IPS-NIHi7 (cell line): ENCODE measurements around the gene ENTHD1.

ENCODE experiments used
- DNase-seq: peaks from one replicate; pipeline ENCODE4 v3.0.0; 2012; ENCODE audit warnings: mixed read lengths; ENCODE audit errors: extremely low spot score

Gene ENTHD1

GRCh38 chr22:39716534-39716933 is 177.0 kb downstream of the ENTHD1 start:
- no peak for DNase-seq

DNA sequence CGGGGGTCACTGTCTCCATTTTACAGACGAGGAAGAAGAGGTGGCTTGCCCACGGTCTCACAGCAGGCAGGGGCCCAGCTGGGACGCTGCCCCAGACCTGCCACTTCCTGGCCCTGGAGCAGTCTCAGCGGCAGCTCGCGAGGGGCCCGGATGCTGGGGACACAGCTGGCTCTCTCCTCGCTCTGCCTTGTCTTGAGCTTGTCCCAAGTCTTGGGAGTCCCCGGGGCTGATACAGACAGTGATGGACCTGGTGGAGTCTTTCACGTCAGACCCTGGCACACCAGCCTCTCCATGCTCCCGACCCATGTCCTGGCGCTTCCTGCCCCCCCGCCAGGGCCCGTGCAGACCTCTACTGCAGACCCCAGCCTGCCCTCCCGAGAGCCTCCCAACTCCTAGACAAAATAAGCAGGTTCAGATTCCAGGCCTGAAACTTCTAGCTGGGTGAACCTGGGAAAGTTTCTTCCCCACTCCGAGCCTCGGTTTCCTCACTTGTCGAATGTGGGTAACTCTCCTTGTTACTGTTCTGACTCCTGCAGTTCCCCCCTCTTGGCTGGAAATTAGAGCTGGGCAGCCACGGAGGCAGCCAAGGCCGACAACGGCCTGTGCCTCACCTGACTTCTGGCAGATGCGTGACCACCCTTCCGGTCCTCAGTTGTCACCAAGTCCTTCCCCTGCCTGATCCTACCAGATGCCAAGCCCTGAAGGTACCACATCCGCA is 177.6 kb downstream of the ENTHD1 start:
- DNase-seq: no peak

GRCh38 chr22:39714321-39714720 is 179.2 kb downstream of the ENTHD1 start:
- DNase-seq: no peak

DNA sequence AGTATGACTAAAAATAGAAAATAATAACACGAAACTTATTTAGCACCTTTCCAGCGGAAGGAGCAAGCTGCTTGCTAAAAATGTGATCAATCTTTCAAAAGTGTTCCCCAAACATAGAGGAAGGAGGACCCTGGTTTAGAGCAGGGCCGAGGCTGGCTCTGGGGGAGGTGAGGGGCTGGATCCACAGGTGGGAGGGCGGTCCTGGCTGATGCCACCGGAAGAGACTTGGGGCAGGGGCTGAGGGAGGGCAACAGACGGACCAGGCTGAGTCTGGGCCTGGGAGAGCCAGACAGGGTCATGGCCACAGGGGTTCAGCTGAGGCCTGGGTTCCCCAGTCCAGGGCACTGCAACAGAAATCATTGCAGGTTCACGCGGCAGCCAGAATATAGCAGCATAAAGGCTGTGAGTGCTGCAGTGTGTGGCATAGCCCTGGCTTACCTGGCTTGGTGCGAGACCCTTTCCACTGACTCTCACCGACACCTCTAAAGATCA is 179.7 kb downstream of the ENTHD1 start:
- no peak for DNase-seq

GRCh38 chr22:39712751-39713525 is 180.6 kb downstream of the ENTHD1 start:
- no peak for DNase-seq

DNA sequence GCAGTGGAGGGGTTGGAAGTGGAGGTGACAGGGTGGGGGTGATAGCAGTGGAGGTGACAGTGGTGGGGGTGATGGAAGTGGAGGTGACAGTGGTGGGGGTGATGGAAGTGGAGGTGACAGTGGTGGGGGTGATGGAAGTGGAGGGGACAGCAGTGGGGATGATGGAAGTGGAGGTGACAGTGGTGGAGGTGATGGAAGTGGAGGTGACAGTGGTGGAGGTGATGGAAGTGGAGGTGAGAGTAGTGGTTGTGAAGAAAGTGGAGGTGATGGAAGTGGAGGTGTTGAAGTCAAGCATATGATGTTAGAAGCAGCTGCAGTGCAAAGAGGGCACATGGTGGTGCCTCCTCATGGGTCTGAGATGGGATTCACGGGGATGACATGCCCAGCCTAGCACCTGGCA is 181.5 kb downstream of the ENTHD1 start:
- DNase-seq: no peak

- DNase-seq: no peak
Measured at GRCh38 chr22:39710380-39711150, 183.0 kb downstream of the ENTHD1 start.

DNA sequence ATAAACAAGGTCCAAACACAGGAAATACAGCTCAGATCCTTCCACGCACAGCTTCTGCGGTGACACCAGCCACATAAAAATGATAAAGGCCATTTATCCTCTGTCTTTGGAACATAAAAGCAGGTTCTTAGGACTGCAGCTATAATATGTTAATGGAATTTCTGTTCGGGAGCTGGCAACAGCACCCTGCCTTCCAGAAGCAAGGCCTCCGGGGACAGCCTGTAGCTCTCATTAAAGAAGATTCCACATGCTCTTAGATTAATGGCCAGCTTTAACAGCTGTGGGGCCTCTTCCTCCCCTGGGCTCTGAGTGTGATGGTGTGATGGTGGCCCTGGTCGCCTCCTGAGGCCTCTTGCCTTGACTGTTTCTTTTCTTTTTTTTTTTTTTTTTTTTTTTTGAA is 185.7 kb downstream of the ENTHD1 start:
- DNase-seq: no peak

GRCh38 chr22:39707351-39707750 is 186.2 kb downstream of the ENTHD1 start:
- DNase-seq: no peak

- DNase-seq: no peak
Measured at GRCh38 chr22:39706376-39707140, 187.0 kb downstream of the ENTHD1 start.

- DNase-seq: no peak
Measured at GRCh38 chr22:39705386-39705785, 188.2 kb downstream of the ENTHD1 start.

- DNase-seq: no peak
Measured at GRCh38 chr22:39703928-39704639, 189.5 kb downstream of the ENTHD1 start.

DNA sequence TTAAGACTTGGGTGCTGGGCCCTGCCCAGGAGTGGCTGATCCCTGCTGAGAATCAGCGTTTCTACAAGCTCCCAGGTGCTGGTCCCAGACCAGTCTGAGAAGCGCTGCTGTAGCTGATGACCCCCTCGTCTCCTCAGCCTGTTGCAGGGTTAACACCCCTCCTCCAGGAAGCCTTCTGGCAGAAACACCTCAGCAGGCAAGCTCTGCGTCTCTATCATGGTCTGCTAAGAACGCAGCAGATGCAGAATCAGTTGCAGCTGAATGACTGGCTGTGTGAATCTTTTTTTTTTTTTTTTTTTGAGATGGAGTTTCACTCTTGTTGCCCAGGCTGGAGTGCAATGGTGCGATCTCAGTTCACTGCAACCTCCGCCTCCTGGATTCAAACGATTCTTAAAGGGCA is 190.5 kb downstream of the ENTHD1 start:
- no peak for DNase-seq

GRCh38 chr22:39700565-39700964 is 193.0 kb downstream of the ENTHD1 start:
- no peak for DNase-seq

- no peak for DNase-seq
Measured at GRCh38 chr22:39699631-39700360, 193.8 kb downstream of the ENTHD1 start.

DNA sequence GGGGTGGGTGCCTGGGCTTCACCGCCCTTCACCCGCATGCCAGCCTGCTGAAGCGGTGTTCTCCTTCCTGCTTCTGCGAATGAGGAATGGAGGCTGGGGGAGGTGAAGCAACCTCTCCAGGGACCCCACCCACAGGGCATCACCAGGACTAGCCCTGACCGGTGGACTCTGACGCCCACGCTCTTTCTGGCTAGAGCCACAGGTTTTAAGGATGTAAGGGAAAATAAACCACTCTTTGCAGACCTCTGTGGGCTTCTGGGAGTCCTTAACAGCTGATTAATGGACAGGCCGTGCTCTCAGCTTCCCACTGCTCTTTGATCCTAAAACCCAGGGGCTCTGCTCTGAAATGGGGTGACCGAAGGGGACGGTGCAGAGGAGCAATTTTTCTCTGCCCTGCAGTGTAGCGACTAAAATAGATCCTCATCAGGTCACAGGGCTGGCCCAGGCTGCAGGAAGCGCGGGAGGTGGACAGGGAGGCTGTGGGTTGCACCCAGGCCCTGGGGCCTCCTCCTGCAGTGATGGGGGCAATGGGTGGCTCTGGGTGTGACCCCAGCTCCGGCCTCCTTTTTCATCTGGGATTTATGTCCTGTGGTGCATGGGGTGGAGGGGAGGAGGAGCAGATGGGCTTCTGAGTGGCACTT is 195.7 kb downstream of the ENTHD1 start:
- DNase-seq: no peak

GRCh38 chr22:39693943-39694500 is 199.5 kb downstream of the ENTHD1 start:
- no peak for DNase-seq
